Measurements from ENCODE around the gene ATG4C. TPM values are rescaled to one million over a fixed set of nuclear protein-coding genes. Genes with fewer than 3 reads are reported as not detected.
"Not testable (repeated sequence)": the region's sequence is repeated elsewhere in the genome, so short reads cannot be mapped to it uniquely, and the experiment has no call there.

ATG4C gene, protein sequence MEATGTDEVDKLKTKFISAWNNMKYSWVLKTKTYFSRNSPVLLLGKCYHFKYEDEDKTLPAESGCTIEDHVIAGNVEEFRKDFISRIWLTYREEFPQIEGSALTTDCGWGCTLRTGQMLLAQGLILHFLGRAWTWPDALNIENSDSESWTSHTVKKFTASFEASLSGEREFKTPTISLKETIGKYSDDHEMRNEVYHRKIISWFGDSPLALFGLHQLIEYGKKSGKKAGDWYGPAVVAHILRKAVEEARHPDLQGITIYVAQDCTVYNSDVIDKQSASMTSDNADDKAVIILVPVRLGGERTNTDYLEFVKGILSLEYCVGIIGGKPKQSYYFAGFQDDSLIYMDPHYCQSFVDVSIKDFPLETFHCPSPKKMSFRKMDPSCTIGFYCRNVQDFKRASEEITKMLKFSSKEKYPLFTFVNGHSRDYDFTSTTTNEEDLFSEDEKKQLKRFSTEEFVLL
- polyA plus RNA-seq (ENCODE audit: insufficient read length in 10 of 10) = 10 to 100 TPM in 5 of 10 donors, 1 to 10 TPM in 5; 7.2 to 14.9 (median 10.6) TPM
- long read RNA-seq, donor 1, partial matches to known transcripts = 0 of 4 reads
- long read RNA-seq, donor 1, other reads (novel, unspliced or antisense) = 0 of 4 reads
- long read RNA-seq, donor 2 = 0 reads
- long read RNA-seq, donor 3 = 0 reads
- long read RNA-seq, donor 4, partial matches to known transcripts = 0 of 2 reads
- long read RNA-seq, donor 4, other reads (novel, unspliced or antisense) = 0 of 2 reads
- long read RNA-seq, donor 5, partial matches to known transcripts = 0 of 1 reads
- long read RNA-seq, donor 5, other reads (novel, unspliced or antisense) = 0 of 1 reads
- long read RNA-seq, donor 6, partial matches to known transcripts = 0 of 5 reads
- long read RNA-seq, donor 6, other reads (novel, unspliced or antisense) = 0 of 5 reads
- long read RNA-seq, donor 7, partial matches to known transcripts = 0 of 2 reads
- long read RNA-seq, donor 7, other reads (novel, unspliced or antisense) = 0 of 2 reads
- long read RNA-seq, donor 8, partial matches to known transcripts = 0 of 3 reads
- long read RNA-seq, donor 8, other reads (novel, unspliced or antisense) = 0 of 3 reads
- long read RNA-seq, donor 9 = 0 reads

- DNase-seq = peak; percentile 95 to 99 (median 97)
Observed at GRCh38 chr1:62783736-62784508, at the start of gene ATG4C. TSS of gene ATG4C (plus strand) at chr1:62784132. CDS start at chr1:62803787, 19,655 bp downstream.

- peak; percentile 53 to 73 (median 63) for DNase-seq
Observed at GRCh38 chr1:62735491-62736171, 48.3 kb upstream of the ATG4C start.

DNA sequence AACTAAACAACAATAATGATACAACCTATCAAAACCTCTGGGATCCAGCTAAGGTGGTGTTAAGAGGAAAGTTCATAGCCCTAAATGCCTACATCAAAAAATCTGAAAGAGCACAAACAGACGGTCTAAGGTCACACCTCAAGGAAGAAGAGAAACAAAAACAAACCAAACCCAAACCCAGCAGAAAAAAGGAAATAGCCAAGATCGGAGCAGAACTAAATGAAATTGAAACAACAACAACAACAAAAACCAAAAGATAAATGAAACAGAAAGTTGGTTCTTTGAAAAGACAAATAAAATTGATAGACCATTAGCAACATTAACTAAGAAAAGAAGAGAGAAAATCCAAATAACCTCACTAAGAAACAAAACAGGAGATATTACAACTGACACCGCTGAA, 43.2 kb upstream of the ATG4C start:
- not testable (repeated sequence) for DNase-seq

DNA sequence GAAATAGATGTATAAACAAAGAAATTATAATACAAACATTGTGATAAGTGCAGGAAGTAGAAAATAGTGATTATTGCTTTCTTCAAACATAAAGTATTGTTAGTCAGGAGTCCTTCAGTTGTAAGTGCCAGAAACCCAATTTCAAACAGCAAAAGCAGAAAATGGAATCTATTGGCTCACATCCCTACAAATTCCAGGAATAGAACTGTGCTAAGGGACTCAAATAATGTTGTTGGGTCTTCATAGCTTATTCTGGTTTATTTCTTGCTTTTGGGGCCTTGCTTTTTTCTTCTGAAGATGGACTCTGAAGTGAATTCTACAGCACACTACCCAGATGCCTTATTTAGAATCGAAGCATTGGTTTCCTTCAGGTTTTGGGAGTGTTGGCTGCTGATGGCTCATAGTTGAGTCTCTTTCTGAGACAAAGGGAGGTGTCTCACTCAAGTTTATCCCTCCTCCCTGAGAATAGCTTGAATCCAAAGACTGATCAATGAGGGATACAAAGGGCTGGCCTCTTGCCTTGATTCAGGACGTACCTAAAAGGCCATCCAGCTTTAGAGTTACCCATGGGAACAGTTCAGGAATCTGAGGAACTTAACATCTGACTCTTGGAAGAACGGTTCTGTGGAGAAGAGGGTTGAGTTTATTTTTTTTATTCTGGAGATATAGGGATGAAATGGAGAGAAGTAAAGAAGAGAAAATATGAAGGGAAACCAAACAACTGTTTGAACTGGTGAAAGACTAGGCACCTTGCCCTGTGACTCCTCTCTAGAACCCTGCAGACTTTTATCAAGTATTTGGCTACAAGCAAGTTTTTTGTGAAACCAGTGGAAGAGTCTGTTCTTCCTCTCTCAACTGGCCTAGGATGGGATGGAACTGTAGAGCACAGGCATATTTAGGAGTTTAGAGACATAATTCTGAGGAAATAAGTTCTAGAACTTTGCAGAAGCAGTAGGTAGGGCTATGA, 39.0 kb upstream of the ATG4C start:
- peak in 2 of 3 donors; percentile 44 to 67 for DNase-seq

DNA sequence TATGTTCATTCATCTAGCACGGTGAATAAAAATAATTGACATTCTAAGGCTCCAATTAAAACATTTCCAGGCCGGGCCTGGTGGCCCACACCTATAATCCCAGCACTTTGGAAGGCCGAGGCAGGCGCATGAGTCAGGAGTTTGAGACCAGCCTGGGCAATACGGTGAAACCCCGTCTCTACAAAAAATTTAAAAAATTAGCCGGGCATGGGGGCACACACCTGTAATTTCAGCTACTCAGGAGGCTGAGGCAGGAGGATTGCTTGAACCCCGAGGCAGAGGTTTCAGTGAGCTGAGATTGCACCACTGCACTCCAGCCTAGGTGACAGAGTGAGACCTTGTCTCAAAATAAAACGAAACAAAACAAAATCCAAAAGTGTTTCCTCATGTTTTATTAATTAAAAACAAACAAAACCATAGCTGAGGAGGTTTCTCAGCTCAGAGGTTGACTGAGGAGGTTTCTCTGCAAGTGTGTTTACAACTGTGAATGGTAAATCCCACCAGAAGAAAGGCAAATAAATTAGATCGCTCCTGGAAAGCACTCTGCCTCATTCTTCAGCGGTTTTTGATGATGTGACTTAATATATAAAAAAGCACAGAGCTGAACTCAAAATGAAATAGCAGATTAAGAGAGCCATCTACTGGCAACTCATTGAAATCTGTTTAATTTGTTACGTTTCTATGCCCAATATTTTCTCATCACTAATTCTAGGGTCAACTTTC, 37.7 kb upstream of the ATG4C start:
- peak; percentile 59 to 76 (median 60) for DNase-seq

- DNase-seq = no peak
Observed at GRCh38 chr1:62746809-62747138, 37.2 kb upstream of the ATG4C start.

- no peak for DNase-seq
Observed at GRCh38 chr1:62753031-62753965, 30.6 kb upstream of the ATG4C start.

- not testable (repeated sequence) for DNase-seq
Observed at GRCh38 chr1:62754938-62755337, 29.0 kb upstream of the ATG4C start.

DNA sequence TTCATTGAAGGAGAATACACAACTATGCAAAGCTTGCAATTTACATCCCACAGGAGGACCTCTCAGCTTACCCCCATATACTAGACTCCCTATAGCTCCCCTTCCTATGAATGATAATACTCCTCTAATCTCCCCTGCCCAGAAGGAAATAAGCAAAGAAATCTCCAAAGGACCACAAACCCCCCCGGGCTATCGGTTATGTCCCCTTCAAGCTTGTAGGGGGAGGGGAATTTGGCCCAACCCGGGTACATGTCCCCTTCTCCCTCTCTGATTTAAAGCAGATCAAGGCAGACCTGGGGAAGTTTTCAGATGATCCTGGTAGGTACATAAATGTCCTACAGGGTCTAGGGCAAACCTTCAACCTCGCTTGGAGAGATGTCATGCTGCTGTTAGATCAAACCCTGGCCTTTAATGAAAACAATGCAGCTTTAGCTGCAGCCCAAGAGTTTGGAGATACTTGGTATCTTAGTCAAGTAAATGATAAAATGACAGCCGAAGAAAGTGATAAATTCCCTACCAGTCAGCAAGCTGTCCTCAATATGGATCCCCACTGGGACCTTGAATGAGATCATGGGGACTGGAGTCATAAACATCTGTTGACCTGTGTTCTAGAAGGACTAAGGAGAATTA, 27.6 kb upstream of the ATG4C start:
- DNase-seq = not testable (repeated sequence)

DNA sequence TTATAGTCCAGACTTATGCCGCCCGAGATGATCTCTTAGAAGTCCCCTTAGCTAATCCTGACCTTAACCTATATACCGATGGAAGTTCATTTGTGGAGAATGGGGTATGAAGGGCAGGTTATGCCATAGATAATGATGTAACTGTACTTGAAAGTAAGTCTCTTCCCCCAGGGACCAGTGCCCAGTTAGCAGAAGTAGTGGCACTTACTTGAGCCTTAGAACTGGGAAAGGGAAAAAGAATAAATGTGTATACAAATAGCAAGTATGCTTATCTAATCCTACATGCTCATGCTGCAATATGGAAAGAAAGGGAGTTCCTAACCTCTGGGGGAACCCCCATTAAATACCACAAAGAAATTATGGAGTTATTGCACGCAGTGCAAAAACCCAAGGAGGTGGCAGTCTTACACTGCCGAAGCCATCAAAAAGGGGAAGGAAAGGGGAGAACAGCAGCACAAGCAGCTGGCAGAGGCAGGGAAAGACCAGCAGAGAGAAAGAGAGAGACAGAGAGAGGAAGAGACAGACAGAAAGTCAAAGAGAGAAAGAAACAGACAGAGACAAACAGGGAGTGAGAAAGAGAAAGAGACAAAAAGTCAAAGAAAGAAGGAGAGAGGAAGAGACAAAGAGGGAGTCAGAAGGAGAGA, 24.6 kb upstream of the ATG4C start:
- DNase-seq = not testable (repeated sequence)

DNA sequence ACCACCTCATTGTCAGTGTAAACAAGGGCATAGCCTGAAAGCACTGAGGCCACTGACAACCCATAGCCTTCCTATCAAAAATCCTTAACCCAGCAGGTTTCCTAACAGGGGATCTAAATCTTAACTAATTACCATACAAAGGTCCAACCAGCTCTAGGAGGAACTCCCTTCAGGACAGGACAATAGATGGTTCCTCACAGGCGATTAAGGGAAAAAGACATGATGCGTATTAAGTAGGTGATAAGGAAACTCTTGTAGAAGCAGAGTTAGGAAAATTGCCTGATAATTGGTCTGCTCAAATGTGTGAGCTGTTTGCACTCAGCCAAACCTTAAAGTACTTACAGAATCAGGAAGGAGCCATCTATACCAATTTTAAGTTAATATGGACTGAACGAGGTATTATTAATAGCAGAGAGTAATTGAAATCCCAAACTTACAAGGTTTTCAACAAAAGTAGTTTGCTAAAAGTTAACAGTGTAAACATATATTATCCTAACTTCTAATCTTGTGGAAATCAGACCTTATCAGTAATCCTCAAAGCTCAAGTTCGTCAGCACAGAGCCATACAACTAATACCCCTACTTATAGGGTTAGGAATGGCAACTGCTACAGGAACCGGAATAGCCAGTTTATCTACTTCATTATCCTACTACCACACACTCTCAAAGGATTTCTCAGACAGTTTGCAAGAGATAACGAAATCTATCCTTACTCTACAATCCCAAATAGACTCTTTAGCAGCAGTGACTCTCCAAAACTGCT, 23.7 kb upstream of the ATG4C start:
- not testable (repeated sequence) for DNase-seq

- not testable (repeated sequence) for DNase-seq
Observed at GRCh38 chr1:62761223-62761870, 22.6 kb upstream of the ATG4C start.

- not testable (repeated sequence) for DNase-seq
Observed at GRCh38 chr1:62762027-62762426, 21.9 kb upstream of the ATG4C start.

DNA sequence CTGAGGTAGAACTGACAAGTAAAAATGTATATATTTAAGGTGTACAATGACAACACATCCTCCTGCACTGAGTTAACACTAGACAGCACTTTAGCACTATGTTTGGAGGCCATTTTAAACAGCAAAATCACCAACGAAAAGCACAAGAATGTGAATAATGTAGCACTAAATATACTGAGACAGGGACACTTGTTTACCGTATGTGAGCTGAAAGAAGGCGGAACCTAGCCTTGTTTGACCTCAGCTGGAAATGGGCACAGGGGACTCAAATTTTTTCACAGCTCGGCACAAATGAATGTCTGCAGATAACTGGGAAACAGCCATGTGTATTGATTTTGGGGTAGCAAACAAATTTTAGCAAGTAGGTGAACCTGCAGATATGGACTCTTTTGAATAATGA, 18.0 kb upstream of the ATG4C start:
- no peak for DNase-seq

DNA sequence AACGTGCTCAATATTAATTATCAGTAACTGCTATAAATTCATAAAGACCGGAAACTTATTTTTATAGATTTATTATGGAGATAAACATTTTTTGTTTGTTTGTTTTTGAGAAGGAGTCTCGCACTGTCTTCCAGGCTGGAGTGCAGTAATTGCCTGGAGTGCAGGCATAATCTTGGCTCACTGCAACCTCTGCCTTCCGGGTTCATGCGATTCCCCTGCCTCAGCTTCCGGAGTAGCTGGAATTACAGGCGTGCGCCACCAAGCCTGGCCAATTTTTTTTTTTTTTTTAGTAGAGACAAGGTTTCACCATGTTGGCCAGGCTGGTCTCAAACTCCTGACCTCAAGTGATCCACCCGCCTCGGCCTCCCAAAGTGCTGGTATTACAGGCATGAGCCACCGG, 15.4 kb upstream of the ATG4C start:
- DNase-seq = not testable (repeated sequence)
